ENCODE data around the gene PAOX.

PAOX gene

GRCh38 chr10:133440633-133441285 is 61.7 kb downstream of the PAOX start:
- DNase-seq: no peak
